Choroid plexus epithelial cell (primary cell): ENCODE results near the gene KCTD10.
A peak's percentile ranks its signal among the peaks of the same experiment; 100 is the strongest.
"Not testable (repeated sequence)": the region's sequence is repeated elsewhere in the genome, so short reads cannot be mapped to it uniquely, and the experiment has no call there.

ENCODE experiments used
- DNase-seq: peaks from one replicate; pipeline ENCODE4 v3.0.0-alpha.2; 2010; ENCODE audit warnings: low read depth
- H3K4me3 ChIP-seq: 2 replicates; pipeline ENCODE4 v1.5.1; 2011; ENCODE audit warnings: low read depth, mild to moderate bottlenecking, control low read depth, low read length, moderate library complexity
- CTCF ChIP-seq: conservative IDR thresholded peaks from 2 replicates; pipeline ENCODE4 v1.5.1; 2011; ENCODE audit warnings: low read depth, mild to moderate bottlenecking, control low read depth, inconsistent platforms, low read length, moderate library complexity

The KCTD10 gene

GRCh38 chr12:109433618-109434017, 43.5 kb downstream of the KCTD10 start:
- no peak overlapping the region for H3K4me3 ChIP-seq
- peak; percentile 49 for TF ChIP-seq CTCF
- no peak for DNase-seq

- DNase-seq, result peak; percentile 93
- peak; percentile 96 for TF ChIP-seq CTCF
- no peak overlapping the region for H3K4me3 ChIP-seq
Measured at GRCh38 chr12:109432842-109433304, 44.2 kb downstream of the KCTD10 start.

GRCh38 chr12:109432431-109432830, 44.7 kb downstream of the KCTD10 start:
- H3K4me3 ChIP-seq, result no peak overlapping the region
- no peak for TF ChIP-seq CTCF
- DNase-seq, result no peak

GRCh38 chr12:109430244-109430643, 46.9 kb downstream of the KCTD10 start:
- no peak for DNase-seq
- H3K4me3 ChIP-seq, result no peak overlapping the region
- no peak for TF ChIP-seq CTCF

- not testable (repeated sequence) for H3K4me3 ChIP-seq, DNase-seq
Measured at GRCh38 chr12:109428804-109429203, 48.3 kb downstream of the KCTD10 start.

- TF ChIP-seq CTCF, result peak; percentile 100
- H3K4me3 ChIP-seq, result no peak overlapping the region
- peak; percentile 90 for DNase-seq
Measured at GRCh38 chr12:109428037-109428629, 49.0 kb downstream of the KCTD10 start.

- no peak for TF ChIP-seq CTCF
- no peak for DNase-seq
Measured at GRCh38 chr12:109423392-109423791, 53.7 kb downstream of the KCTD10 start.

More at GRCh38 chr12:109423392-109423791, 53.7 kb downstream of the KCTD10 start:
- H3K4me3 ChIP-seq, result no peak overlapping the region
